ENCODE data around the gene BCAP31. TPM values are rescaled to one million over a fixed set of nuclear protein-coding genes. Genes with fewer than 3 reads are reported as not detected.

Gene BCAP31
- total RNA-seq, result 100 to 1,000 TPM; 145 to 150 TPM

DNA sequence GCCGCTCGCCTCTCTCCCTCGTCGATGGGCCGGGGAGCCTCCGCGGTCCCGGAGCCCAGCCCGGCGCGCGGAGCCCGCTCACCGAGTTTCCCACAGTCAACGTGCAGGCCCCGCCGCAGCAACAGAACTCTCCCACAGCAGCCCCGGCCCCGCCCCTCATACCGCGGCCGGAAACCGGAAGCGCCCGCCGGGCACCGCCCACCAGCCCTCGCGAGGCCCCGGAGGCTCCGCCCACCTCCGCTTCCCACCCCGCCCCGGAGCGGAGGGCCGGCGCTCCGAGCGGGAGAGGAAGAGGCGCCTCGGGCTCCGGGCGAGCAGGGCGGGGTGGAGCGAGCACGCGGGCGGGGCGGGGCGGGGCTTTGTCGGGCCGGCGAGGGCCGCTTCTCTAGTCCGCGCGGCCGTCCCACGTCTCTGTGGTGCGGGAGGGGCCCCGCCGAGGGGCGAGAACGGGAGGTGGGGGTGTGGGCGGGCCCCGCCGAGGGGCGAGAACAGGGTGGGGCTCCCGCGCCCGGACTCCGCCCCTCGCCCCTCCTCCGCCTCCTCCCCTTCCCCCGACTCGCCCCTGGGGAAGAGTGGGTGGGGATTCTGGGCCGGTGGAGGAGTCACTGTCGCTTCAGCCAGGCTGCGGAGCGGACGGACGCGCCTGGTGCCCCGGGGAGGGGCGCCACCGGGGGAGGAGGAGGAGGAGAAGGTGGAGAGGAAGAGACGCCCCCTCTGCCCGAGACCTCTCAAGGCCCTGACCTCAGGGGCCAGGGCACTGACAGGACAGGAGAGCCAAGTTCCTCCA, at the start of gene BCAP31, which contains the start of gene ABCD1:
Gene BCAP31 (minus strand): TSS at position 136 of the 787 bp plus-strand sequence. CDS start 1,143 bp downstream, outside the sequence.
Gene ABCD1 (plus strand): TSS at position 605 of the 787 bp plus-strand sequence. CDS start 411 bp downstream, outside the sequence.
- POLR2A ChIA-PET, result interaction anchor here (0.6 kb wide), 1 partner anchor 641 kb away, joined by 3 read pairs; no protein-coding TSS in a partner anchor
- CTCF ChIA-PET, result no interaction called here

GRCh38 chrX:153773218-153773611, 49.0 kb upstream of the BCAP31 start:
- ChIA-PET POLR2A (no interaction called here), CTCF (no interaction called here)

- CTCF ChIA-PET, result no interaction called here
- POLR2A ChIA-PET, result no interaction called here
These were observed 48.4 kb upstream of the BCAP31 start for GRCh38 chrX:153772316-153773217.

- ChIA-PET POLR2A (no interaction called here), CTCF (no interaction called here)
These were observed 47.5 kb upstream of the BCAP31 start for GRCh38 chrX:153771415-153772315.

GRCh38 chrX:153770601-153771414, 46.6 kb upstream of the BCAP31 start:
- CTCF ChIA-PET, result no interaction called here
- POLR2A ChIA-PET, result no interaction called here

GRCh38 chrX:153769865-153770600, 45.8 kb upstream of the BCAP31 start:
- POLR2A ChIA-PET, result no interaction called here
- CTCF ChIA-PET, result no interaction called here

- CTCF ChIA-PET, result no interaction called here
These were observed 45.1 kb upstream of the BCAP31 start for GRCh38 chrX:153769158-153769864.

DNA sequence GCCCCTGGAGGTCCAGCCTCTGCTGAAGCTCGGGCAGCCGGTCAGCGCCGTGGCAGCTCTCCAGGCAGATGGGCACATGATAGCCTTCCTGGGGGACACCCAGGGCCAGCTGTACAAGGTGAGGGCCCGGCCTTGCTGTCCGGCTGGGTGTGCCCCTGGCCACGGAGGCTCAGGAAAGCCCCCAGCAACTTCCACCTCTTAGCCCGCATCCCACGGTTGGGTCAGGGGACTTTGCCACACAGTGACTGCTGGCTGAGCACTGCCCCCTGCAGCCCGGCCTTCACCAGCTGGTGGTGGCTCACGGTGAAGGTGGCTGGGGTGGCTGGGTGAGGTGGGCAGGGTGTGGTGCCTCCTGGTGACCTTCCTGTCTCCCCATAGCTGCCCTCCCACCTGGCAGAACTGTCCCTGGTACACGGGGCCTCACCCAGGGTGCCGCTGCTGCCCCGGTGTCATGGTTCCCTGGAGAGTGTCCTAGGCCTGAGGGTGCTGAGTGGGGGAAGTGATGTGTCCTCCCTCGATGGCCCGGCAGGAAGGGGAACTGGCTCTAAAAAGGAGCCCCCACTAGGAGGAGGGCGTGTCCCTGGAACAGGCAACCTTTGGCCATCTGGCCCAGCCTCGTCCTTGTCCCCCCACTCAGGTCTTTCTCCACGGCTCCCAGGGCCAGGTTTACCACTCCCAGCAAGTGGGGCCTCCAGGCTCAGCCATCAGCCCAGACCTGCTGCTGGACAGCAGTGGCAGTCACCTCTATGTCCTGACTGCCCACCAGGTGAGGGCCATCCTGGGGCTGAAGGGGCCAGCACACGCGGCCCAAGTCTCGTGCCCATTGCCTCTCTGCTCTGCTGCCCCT, 44.3 kb upstream of the BCAP31 start:
- POLR2A ChIA-PET, result interaction anchor here (0.5 kb wide), 1 partner anchor 639 kb away, joined by 4 read pairs; no protein-coding TSS in a partner anchor
- CTCF ChIA-PET, result no interaction called here

More at GRCh38 chrX:153769158-153769864, 45.1 kb upstream of the BCAP31 start:
- POLR2A ChIA-PET, result no interaction called here

GRCh38 chrX:153767674-153768055, 43.5 kb upstream of the BCAP31 start:
- POLR2A ChIA-PET, result no interaction called here
- CTCF ChIA-PET, result interaction anchor here (1.2 kb wide), 1 partner anchor 35 kb away, joined by 3 read pairs; no protein-coding TSS in a partner anchor

- ChIA-PET CTCF (interaction anchor here (1.2 kb wide), 1 partner anchor 35 kb away, joined by 3 read pairs; no protein-coding TSS in a partner anchor), POLR2A (no interaction called here)
These were observed 42.9 kb upstream of the BCAP31 start for GRCh38 chrX:153766871-153767673.

GRCh38 chrX:153766098-153766817, 42.1 kb upstream of the BCAP31 start:
- ChIA-PET POLR2A (no interaction called here), CTCF (interaction anchor here (1.2 kb wide), 1 partner anchor 36 kb away, joined by 3 read pairs; no protein-coding TSS in a partner anchor)

DNA sequence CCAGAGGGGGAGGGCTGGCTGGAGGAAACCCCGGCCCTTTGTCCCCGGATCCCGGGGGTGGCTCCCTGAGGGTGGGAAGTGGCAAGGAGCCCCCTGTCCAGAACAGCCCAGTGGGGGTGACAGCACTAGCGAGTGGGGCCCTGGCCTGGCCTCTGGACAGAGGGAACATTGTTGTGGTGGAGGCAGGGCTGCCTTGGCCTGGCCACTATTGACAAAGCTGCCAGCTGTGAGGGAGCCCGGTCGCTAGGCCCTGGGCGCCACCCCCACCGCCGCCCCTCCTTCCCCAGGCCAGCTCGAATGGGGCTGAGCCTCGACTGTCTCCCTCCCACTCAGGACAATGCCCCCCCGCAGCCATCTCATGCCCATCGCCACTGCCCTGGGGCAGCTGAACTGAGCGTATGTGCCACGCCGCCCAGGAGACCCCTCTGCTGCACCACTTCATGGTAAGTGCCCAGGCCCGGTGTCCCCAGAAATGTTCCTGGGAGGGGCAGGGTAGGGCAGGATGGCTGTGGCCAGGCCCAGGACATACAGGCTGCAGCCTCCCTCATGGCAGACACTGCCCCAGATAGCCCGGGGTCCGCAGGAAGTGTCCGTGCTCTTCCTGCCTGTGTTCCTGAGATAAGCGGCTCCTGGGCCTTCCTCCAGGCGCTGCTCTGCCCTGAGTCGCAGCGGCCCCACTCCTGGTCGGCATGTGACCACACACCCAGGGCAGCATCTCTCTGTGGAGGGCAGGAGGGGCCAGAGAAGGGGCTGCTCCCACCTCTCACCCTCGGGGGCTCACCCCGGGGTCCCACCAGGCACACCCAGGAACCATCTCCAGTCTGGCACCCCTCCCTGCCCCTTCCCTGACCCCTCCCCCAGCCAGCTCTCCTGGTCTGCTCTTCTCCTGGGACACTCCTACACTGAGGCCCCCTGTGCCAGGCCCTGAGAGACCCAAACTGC, 41.2 kb upstream of the BCAP31 start:
- CTCF ChIA-PET, result no interaction called here
- POLR2A ChIA-PET, result no interaction called here

GRCh38 chrX:153764786-153765137, 40.6 kb upstream of the BCAP31 start:
- ChIA-PET POLR2A (no interaction called here), CTCF (interaction anchor here (1.0 kb wide), 1 partner anchor 188 kb away, joined by 4 read pairs; no protein-coding TSS in a partner anchor)

All from activated CD8-positive, alpha-beta memory T cell treated with anti-CD3 and anti-CD28 coated beads for 36 hours (primary cell).